Dedifferentiated amniotic fluid mesenchymal stem cell (primary cell): Measurements from ENCODE around the gene SERGEF.

Source experiments
- DNase-seq: peaks from one replicate; pipeline ENCODE4 v3.0.0-alpha.2; 2016; ENCODE audit errors: extremely low spot score

The SERGEF gene

DNA sequence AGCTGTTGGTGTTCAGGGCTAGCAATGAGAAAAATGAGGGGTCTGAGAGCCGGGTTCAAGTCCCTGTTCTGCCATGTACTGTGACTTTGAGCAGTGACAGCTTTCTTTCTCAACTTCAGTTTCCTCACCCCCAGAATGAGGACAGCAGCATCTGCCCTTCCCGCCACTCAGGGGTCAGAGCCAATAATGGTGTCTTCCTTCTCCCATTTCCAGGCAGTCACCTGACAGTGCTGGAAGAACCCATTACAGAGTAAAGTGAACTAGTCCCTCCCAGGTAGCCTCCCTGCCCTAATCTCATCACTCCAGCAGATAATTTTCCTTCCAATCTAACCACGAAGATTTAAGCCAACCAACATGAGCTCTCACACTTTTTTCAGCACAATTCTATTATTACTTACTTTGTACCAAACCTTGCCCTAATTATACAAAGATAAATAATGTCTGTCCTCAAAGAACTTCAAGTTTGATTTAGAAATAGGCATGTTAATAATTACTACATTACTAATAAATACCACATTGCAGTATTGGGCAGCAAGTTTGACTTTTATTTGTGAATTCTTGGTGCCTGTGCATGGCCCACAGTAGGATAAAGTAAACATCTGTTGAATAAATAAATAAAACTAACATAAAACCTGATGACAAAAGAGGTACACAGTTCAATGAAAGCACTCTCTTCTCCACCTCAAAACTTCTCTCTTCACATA, 61.0 kb downstream of the SERGEF start:
- DNase-seq: no peak

DNA sequence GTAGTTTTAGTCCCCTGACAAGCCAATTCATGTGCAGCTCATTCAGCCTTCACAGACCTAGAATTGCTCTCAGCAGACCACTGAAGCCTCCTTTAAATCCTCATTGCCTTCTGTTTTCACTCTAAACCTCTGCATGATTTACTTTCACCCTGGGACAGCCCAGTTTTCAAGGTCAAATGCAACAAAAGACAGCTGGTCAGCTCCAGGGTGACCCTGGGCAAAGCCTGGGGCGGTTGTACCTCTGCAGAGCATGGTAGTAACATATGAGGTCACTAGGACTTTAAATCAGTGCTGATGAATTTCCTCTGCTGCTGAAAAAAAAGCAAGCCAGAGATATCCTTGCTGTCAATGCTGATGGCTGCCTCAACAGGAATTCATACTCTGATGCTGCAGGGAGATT, 62.2 kb downstream of the SERGEF start:
- no peak for DNase-seq

DNA sequence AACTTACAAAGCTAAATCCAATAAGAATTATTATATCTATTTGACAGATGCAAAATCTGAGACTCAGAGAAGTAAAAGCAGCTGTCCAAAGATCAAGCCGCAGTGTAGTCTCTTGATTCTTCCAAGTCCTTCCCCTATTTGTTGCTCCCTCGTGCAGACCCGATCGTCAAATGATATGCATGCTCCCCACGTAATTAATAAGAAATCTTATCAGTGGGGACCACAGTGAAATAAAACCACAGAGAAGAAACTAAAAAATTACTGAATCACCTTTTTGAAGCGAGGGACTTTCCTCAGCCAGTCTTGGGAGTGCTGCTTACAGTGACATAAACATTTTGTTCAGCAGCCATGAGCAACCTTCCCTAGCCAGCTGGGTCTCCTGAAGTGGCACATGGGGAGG, 64.6 kb downstream of the SERGEF start:
- no peak for DNase-seq

DNA sequence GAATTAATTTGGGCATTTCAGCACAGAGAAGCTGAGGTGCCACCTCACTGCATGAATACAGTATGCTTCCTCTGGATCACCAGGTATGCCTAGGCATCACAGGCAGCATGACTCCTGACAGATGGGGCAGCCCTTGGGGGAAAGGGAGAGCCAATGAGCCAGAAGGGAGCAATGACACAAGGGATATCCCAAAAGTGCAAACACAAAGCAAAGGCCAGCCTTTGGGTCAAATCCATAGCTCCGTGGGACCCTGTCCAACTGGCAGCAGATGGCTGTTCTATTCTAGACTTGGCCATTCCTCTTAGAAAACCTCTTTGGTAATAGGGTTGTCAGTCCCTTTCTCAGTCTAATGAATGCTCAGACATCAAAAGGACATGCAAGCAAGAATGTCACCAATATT, 73.3 kb downstream of the SERGEF start:
- DNase-seq: no peak

DNA sequence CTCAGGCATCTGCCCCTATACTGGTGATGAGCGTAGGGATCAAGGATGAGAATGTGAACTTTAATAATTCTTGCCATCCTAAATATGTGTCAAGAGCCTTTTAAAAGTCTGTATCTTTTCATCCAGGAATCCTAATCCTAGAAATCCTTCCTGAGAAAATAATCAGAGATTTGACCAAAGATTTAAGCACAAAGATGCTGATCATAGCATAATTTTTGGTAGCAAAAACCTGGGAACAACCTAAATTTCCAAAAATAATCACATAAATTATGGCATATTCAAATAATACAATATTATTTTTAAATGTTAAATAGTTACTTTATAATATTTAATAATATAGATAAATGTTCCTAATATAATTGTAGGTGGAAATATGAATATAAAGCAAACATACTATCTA, 76.1 kb downstream of the SERGEF start:
- no peak for DNase-seq

DNA sequence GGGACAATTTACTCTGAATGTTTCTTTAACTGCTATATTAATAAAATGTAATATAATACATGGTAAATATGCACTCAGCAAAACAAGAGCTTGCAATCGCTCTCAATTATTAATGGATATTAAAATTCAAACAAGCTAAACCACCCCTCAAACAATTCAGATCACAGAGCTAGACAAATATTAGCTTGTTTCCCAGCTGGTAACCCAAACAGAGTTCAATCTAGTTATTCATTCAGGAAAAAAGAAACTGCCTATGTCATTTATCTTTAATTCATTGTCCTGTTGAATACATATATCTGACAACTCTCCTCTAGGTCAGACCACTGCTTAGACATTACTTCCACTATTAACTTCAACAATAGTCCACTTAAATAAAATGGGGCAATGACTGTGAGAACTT, 78.7 kb downstream of the SERGEF start:
- DNase-seq: no peak

DNA sequence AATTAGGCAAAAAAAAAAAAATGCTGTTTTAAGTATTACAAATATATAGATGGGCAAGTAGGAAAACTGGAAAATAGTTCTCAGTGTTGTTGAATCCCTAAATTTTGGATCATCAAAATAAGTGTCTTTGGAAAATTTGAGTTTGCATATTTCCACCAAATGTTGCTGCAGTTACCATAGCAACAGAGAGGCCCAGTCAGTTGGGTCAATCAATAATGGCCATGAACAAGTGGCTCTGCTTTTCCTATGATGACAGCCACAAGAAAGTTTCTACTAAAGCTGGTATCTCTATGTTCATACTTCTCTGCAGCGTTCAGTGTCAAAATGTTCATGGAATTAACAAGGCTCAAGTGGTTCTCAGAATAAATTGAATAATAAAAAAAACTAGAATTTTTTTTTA, 79.1 kb downstream of the SERGEF start:
- DNase-seq: no peak

DNA sequence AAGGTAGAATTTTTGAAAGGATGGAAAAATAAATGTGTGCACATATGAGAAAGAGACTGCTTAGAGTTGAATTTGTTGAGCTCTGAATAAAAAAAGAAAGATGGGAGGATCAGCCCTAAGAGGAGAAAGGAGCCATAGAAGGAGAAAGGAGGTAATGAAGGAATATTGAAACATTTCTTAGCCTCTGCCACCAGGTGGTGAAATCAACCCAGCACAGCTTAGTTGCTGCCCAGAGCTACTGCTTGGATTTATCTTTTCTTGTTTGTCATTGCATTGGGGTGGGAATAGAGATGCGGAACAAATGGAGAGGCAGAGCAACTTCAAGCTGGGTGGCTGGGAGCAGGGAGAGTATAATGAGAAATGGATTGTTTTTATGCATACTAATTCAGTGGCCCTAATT, 80.4 kb downstream of the SERGEF start:
- DNase-seq: no peak

DNA sequence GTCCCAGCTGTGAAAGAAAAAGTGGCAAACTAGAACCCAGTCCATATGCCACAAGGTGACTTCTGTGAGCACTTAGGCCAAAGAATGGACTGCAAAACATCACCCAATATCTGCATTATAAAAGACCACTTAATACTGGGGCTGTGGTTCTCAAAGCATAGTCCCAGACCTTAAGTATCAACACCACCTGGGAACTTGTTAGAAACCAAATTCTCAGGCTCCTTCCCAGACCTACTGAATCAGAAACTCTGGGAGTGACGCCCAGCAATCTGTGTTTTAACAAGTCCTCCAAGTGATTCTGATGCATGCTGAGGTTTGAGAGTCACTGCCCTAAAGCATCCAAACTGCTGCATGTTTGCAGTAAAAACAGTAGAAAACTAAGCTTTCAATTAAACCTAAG, 81.3 kb downstream of the SERGEF start:
- DNase-seq: no peak

DNA sequence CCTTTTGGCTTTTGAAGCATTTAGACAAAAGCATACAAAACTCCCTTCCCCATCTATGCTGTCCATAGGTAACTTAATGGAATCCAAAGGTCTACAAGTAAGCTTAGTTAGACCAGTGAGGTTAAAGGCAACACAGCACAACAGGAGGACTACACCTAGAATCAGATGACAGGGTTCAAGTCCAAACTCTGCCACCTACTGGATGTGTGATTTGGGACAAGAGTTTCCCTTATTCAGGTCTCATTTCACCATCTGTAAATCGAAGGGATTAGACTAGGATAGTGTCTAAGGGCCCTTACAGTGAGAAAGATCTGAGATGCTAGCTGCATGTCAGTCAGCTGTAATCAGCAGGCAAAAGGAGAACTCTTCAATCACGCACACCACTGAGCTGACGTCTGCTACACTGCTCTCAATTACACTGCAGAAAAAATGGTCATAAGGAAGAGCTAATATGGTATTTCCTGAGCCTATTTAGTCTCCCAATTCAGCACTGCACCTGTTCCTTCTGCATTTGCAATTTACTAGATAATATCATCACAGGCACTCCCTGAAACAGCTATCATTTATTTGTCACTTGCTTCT, 82.2 kb downstream of the SERGEF start:
- DNase-seq: no peak

DNA sequence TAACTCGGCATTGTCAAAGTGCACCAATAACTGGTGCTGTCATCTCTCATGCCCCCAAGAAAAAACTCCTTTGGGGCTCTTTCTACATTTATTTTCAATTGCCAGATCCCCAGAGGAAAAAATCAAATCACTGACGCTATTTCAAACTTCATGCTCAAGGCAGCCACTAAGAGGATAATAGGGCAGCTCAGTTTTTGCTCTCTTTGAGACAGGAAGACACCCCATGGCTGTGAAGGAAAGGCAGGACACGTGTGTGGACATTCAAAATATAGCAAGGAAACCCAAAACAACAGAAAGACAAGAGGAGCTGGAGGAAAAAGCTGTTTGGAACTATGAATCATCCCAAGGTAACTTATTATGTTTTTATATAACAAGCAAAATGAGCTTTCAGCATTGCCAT, 83.7 kb downstream of the SERGEF start:
- no peak for DNase-seq

DNA sequence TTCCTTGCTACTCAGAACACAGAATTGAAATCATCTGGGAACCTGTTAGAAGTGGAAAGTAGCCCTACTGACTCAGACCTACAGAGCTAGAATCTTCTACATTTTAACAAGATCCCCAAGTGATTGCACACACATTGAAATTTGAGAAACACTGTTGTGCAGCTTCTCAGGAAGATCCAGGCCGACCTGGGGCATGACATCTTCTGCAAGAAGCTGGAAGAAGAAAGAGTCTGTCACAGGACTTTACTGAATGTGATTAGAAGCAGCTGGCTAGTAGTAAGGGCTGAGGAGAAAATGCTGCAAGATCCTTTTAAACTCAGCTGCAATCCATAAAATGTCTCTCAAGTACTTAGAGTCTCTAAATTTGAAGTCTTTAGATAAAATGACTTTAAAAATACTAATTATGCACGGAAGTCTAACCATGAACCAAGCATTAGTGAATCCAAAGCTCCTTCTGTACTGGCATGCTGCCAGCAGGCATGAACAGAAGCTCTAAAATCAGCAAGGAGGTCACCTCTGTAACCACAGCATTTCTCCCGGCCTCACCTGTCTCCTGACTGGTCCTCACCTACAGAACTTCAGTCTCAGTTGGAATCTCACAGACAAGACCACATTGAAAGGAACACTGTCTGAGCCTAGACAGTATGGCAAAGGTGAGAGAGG, 85.0 kb downstream of the SERGEF start:
- DNase-seq: peak; percentile 72

DNA sequence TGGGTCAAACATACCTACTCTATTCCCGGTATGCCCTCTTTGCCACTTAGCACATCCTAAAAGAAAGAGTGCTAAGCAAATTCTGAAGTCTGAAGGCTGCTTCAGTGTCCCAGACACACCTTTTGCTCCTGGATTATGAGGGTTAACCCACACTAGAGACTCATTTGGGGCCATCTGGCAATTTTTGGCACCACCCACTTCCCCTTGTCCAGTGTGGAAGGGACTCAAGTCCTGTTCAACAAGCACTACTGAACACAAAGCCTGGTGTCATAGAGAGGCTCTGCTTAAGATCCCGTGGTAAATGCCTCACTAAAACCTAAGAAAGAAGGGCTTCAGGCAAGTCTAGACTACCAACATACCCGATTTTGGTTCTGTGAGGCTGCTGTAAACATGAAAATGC, 85.8 kb downstream of the SERGEF start:
- no peak for DNase-seq

DNA sequence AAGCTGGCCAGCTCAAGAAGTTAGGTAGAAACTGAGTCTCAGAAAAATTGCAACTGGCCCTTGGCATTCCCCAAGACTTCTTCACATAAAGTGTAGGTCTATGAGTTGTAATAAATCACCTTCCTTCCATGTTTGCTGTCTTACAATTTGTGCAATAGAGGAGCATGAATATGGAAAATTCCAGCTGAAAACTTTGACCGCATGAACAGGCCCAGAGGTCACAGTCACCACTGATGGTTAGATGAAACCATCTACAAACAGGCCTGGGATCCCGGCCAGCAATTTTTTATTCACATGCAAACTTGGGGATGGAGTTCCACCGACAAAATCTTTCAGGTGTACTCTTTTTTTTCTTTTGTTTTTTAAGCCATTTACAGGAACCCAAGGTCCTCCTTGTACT, 88.1 kb downstream of the SERGEF start:
- no peak for DNase-seq

DNA sequence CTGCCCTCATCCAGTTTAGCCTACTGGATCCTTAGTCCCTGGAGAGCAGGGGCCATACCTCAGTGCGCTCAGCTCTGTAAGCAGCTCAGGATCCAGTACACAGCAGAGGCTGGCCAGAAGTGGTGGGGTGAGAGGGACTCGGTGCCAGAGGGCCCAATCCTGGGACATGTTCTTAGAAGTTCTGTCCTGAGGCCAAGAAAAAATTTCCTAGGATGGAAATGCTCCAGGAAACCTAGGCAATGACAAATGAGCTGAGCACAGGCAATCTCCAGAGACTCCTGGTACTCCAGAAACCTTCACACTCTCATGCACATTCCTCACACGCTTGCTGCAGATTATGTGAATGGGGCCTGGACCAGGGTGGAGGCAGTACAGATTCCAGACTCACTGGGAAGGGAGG, 89.6 kb downstream of the SERGEF start:
- no peak for DNase-seq

DNA sequence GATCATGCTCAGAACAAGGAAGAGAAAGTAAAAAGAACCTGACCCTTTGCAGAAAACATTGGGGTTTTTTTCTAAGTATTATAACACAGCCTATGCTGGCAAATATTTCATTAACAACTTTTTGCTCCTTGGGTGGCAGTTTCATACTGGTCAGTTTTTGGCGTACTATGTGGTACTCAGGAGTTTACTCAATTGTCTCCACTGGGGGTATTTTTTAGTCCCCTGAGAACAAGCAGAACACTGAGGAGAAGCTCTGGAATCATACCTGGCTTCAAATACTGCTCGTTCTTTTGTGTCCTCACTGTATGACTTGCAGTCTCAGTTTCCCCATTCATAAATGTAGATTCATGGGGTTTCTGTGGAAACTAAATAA, 90.4 kb downstream of the SERGEF start:
- DNase-seq: no peak

DNA sequence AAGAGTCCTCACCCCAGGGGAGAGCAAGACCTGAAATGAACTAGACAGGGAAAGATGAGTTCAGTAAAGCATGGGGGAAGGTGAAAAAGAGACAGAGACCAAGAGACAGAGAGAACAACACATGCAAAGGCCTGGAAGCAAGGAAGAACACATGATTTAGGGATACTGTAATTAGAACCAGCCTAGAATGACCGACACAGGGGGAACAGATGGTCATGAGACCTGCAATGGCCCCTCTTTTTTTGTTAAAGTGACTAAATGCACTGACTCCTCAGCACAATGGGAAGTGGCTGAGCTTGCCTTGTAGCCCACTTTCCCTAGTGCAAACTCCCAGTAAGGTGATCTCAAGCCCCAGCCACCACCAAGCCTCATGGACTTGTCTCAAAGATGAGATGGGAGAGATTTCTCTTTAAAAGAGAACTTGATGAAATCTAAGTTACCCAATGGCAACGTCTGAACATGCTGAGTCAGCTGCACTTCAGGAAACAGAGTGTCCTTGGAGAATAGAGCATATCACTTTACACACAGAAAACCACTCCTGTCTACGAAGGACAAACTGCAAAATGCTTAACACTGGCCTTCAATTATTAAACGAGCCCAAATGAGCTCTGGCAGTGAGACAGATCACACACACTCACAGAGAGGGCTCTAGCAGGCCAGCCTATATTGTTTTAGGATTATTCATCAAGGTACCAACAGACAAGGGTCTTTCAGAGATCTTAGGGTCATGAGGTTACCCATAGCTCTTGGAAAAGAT, 91.0 kb downstream of the SERGEF start:
- DNase-seq: peak; percentile 64

DNA sequence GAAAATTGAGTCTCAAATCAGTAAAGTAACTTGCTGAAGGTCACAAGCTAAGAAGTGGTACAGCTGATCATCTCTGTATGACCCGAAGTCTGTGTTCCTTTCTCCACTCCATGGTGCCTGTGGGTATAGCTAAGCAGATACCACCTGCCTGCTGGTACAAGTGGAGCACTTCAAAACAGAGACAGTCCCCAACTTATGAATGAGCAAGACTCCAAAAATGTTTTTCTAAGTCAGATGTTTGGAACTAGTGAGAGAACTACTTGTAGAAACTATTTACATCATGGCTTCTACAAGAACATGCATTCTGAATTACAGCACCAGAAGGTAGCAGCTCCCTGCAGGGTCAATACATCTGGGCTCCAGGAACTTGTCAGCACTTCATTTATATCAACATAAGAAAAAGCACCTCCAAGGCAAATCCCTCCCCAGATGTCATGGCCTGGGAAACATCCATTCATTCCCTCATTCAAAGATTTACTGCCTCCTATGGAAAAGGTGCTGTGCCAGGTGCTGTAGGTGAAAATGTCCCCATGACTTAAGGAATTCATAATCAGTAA, 94.7 kb downstream of the SERGEF start:
- DNase-seq: no peak

DNA sequence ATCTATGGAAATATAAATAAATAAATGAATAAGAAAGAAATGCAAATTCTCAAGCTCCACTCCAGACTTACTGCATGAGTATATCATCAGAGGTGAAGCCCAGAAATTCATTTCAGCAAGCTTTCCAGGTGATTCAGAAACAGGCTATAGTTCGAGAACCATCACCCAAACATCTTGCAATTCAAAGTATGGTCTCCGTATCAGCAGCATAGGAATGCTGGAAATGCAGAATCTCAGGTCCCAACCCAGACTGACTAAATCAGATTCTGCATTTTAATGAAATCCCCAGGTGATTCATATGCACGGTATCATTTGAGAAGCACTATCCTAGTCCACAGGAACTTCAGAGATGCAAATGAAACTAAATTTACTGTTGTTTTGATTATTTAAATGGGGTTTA, 95.3 kb downstream of the SERGEF start:
- DNase-seq: no peak

DNA sequence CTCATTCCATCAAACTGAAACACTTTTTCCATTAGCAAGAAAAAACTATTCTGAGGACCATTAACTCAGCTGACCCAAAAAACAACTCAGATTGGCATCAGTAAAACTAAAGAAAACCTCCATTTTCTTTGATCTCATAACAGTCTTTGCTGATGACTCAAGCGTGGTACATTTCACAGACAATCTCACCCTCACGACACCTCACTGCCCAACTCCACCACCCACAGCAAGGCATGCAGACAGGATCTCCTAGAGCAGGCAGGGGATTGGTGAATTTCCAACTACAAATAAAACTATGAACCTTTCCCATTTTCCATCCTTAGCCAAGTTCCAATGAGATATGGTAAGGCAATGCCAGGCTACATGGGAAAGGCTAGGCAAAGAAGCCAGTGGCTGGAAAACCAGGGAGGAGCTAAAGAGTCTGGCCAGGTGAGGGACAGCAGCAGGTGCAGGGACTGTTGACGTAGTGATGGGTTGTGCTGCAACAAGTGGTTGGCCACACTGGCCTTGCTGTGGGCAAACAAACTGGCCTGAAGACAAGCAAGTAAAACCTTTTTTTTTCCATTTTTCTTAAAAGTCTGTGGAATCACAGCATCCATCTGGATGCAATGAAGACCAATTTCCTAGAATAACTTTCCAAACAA, 97.2 kb downstream of the SERGEF start:
- DNase-seq: no peak

DNA sequence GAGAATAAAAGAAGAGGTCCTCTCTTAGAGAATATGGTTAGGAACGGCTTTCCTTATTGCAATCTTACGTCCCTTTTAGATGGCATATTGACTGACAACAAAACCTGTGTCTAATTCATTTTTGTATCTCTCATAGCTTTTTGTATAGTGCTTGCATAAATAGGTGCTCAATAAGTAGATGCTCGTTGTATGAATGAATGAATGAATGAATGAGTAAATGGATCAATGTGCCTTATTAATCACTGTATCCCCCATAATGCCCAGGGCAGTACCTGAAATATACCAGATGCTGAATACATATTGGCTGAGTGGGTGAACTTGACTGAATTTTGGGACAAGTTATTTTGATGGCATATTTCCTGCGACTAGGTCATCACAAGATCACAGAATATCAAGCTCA, 97.9 kb downstream of the SERGEF start:
- no peak for DNase-seq

DNA sequence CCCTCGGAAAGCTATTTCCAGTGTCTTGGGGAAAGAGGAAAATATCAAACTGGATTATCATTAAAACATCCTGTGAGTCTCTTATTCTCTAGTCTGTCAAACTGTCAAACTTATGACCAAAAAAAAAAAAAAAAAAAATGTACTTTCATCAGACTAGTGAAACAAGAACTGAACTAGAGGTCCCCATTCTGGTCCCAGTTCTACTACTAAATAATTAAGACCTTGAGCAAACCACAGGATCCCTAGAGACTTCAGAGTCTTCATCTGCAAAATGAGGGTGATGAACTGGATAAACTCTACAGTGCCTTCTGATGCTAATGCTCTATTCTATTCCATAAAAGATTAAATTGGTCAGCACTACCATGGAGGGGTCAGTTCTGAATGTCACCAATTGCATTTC, 105.8 kb downstream of the SERGEF start:
- no peak for DNase-seq
